Mesothelial cell of epicardium (in vitro differentiated cells): ENCODE data around the gene ZNF93. TPM values are rescaled to one million over a fixed set of nuclear protein-coding genes. Genes with fewer than 3 reads are reported as not detected.
"Not testable (repeated sequence)": the region's sequence is repeated elsewhere in the genome, so short reads cannot be mapped to it uniquely, and the experiment has no call there.

Experiments
- DNase-seq, 2 experiments: peaks; one replicate each; pipeline ENCODE4 v3.0.0; 2021; ENCODE audit warnings: low spot score in 2 of 2; ENCODE audit not compliant: unreplicated experiment in 2 of 2
- H3K27ac Mint-ChIP-seq: 2 replicates; pipeline ENCODE4 v1.8.0; 2021; ENCODE audit warnings: mixed read lengths
- H3K27me3 Mint-ChIP-seq: 2 replicates; pipeline ENCODE4 v1.8.0; 2021; ENCODE audit warnings: low read depth, mixed read lengths
- H3K36me3 Mint-ChIP-seq: 2 replicates; pipeline ENCODE4 v1.8.0; 2021; ENCODE audit warnings: mixed read lengths
- H3K4me1 Mint-ChIP-seq: 2 replicates; pipeline ENCODE4 v1.8.0; 2021; ENCODE audit warnings: mixed read lengths
- H3K4me3 Mint-ChIP-seq: 2 replicates; pipeline ENCODE4 v1.8.0; 2021; ENCODE audit warnings: mild to moderate bottlenecking, moderate library complexity, mixed read lengths
- H3K9me3 Mint-ChIP-seq: 2 replicates; pipeline ENCODE4 v1.8.0; 2021; ENCODE audit warnings: mixed read lengths
- total RNA-seq: library from RNA; stranded (reverse); gene quantifications from 3 replicates; pipeline ENCODE4 v1.2.1, GENCODE V29; 2021
- TF ChIP-seq, protein P1 (sequence below): fragments of 200-600 bp; sonication (generic); IDR thresholded peaks from one replicate; pipeline ENCODE4 v1.5.0; 2021; ENCODE audit warnings: antibody characterized with exemption; ENCODE audit not compliant: unreplicated experiment

ZNF93 gene
- total RNA-seq, 1 donor from 2014 or later = 28.4 TPM

- Mint-ChIP-seq H3K36me3 (no peaks in the 10 kb centered on the region), H3K4me1 (no peaks in the 10 kb centered on the region), H3K27ac (no peak overlapping the region), H3K9me3 (no peaks in the 10 kb centered on the region), H3K4me3 (no peak overlapping the region), H3K27me3 (no peaks in the 10 kb centered on the region)
- DNase-seq = no peak
- TF ChIP-seq, protein P1, sequence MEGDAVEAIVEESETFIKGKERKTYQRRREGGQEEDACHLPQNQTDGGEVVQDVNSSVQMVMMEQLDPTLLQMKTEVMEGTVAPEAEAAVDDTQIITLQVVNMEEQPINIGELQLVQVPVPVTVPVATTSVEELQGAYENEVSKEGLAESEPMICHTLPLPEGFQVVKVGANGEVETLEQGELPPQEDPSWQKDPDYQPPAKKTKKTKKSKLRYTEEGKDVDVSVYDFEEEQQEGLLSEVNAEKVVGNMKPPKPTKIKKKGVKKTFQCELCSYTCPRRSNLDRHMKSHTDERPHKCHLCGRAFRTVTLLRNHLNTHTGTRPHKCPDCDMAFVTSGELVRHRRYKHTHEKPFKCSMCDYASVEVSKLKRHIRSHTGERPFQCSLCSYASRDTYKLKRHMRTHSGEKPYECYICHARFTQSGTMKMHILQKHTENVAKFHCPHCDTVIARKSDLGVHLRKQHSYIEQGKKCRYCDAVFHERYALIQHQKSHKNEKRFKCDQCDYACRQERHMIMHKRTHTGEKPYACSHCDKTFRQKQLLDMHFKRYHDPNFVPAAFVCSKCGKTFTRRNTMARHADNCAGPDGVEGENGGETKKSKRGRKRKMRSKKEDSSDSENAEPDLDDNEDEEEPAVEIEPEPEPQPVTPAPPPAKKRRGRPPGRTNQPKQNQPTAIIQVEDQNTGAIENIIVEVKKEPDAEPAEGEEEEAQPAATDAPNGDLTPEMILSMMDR = no peak
These were observed 54.5 kb downstream of the ZNF93 start for GRCh38 chr19:19955208-19955607.

GRCh38 chr19:19956434-19957075 lies 55.8 kb downstream of the ZNF93 start:
- Mint-ChIP-seq H3K4me3 (no peak overlapping the region), H3K4me1 (no peaks in the 10 kb centered on the region), H3K9me3 (no peaks in the 10 kb centered on the region), H3K36me3 (no peaks in the 10 kb centered on the region), H3K27me3 (no peaks in the 10 kb centered on the region), H3K27ac (no peak overlapping the region)
- TF ChIP-seq, protein P1 = no peak
- no peak for DNase-seq

GRCh38 chr19:19957766-19958165 lies 57.0 kb downstream of the ZNF93 start:
- not testable (repeated sequence) for H3K27ac Mint-ChIP-seq, H3K9me3 Mint-ChIP-seq, H3K27me3 Mint-ChIP-seq, H3K36me3 Mint-ChIP-seq, H3K4me1 Mint-ChIP-seq, H3K4me3 Mint-ChIP-seq, DNase-seq

DNA sequence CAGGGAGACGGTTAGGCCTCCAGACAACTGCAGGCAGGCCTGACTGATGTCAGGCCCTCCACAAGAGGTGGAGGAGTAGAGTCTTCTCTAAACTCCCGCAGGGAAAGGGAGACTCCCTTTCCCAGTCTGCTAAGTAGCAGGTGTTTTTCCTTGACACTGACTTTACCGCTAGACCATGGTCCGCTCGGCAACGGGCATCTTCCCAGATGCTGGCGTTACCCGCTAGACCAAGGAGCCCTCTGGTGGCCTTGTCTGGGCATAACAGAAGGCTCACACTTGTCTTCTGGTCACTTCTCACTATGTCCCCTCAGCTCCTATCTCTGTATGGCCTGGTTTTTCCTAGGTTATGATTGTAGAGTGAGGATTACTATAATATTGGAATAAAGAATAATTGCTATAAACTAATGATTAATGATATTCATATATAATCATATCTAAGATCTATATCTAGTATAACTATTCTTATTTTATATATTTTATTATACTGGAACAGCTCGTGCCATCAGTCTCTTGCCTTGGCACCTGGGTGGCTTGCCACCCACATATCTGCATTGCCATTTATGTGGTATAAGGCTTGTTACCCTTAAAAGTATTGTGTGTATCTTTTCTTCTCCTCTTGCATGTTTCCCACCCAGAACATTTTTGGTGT lies 58.5 kb downstream of the ZNF93 start:
- not testable (repeated sequence) for H3K27ac Mint-ChIP-seq, H3K9me3 Mint-ChIP-seq, H3K36me3 Mint-ChIP-seq, H3K4me3 Mint-ChIP-seq, H3K27me3 Mint-ChIP-seq, H3K4me1 Mint-ChIP-seq
- DNase-seq = peak in 1 of 2 experiments; percentile 78
- TF ChIP-seq, protein P1 = peak; percentile 74

DNA sequence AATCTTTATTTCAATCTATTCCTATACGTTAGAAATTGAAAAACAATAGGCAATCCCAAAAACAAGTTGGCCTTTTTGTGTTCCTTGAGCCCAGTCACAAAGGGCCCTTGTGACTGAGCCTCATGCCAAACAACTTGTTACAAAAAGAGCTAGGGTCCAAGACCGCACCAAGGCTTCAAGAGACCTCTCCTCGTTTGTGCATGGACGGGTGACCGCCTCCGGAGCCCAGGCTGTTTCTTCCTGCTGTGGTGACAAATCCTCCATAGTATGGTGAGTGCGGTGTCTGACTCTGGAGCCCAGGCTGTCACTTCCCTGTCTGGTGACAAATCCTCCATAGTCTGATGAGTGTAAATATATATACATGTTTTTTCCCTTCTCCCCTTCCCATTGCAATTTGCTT lies 63.7 kb downstream of the ZNF93 start:
- Mint-ChIP-seq H3K27ac (no peak overlapping the region), H3K36me3 (no peaks in the 10 kb centered on the region), H3K9me3 (peaks cover 39% of the 10 kb centered on the region), H3K4me1 (no peaks in the 10 kb centered on the region), H3K27me3 (no peaks in the 10 kb centered on the region), H3K4me3 (no peak overlapping the region)
- DNase-seq = no peak
- TF ChIP-seq, protein P1 = no peak

- DNase-seq, H3K27me3 Mint-ChIP-seq, H3K36me3 Mint-ChIP-seq, H3K4me1 Mint-ChIP-seq, H3K27ac Mint-ChIP-seq, H3K4me3 Mint-ChIP-seq: not testable (repeated sequence)
- H3K9me3 Mint-ChIP-seq = peaks cover 49% of the 10 kb centered on the region
These were observed 65.4 kb downstream of the ZNF93 start for GRCh38 chr19:19966126-19966525.

GRCh38 chr19:19966862-19967261 lies 66.1 kb downstream of the ZNF93 start:
- H3K9me3 Mint-ChIP-seq = peaks cover 57% of the 10 kb centered on the region
- DNase-seq = no peak
- no peak overlapping the region for H3K27ac Mint-ChIP-seq
- H3K4me1 Mint-ChIP-seq = no peaks in the 10 kb centered on the region
- H3K4me3 Mint-ChIP-seq = no peak overlapping the region
- TF ChIP-seq, protein P1 = no peak
- H3K27me3 Mint-ChIP-seq = no peaks in the 10 kb centered on the region
- H3K36me3 Mint-ChIP-seq = no peaks in the 10 kb centered on the region
